HEK293 (cell line): ENCODE results near the gene EHMT1.

Experiments used
- CTCF ChIA-PET: fragments of 350-600 bp; formaldehyde crosslinking; extraction: SDS; loops from one replicate; lab custom pipeline; 2021; ENCODE audit warnings: antibody characterized with exemption; lab: Yijun Ruan, JAX
- POLR2A ChIA-PET: fragments of 300-600 bp; formaldehyde crosslinking; extraction: SDS; loops from one replicate; lab custom pipeline; 2020; ENCODE audit warnings: antibody characterized with exemption, inconsistent platforms; lab: Yijun Ruan, JAX
- H3K27ac ChIP-seq: fragments of 200-500 bp; sonication (Bioruptor generic); 2 replicates; pipeline ENCODE4 v1.5.1; 2014; ENCODE audit warnings: low read depth, low read length, control low read depth, inconsistent platforms; ENCODE audit errors: extremely low read depth
- H3K36me3 ChIP-seq, 2 experiments: fragments of 200-500 bp in 1 of 2; sonication (Bioruptor generic) in 1 of 2; 1 replicate in 1 of 2; 2 replicates in 1 of 2; pipeline ENCODE4 v1.5.1; 2014 to 2017; ENCODE audit warnings: inconsistent platforms in 2 of 2, low read length in 2 of 2; ENCODE audit not compliant: control insufficient read depth in 2 of 2, insufficient read depth in 1 of 2
- H3K4me1 ChIP-seq: fragments of 200-500 bp; sonication (Bioruptor generic); 2 replicates; pipeline ENCODE4 v1.5.1; 2014; ENCODE audit warnings: mild to moderate bottlenecking, low read length, inconsistent platforms; ENCODE audit not compliant: control insufficient read depth, insufficient read depth
- H3K4me3 ChIP-seq: 2 replicates; pipeline ENCODE4 v1.5.1; 2011; ENCODE audit warnings: low read depth, mild to moderate bottlenecking, control low read depth, low read length, moderate library complexity
- H3K9me3 ChIP-seq: fragments of 200-500 bp; sonication (Bioruptor generic); 2 replicates; pipeline ENCODE4 v1.5.1; 2014; ENCODE audit warnings: low read depth, low read length, inconsistent platforms; ENCODE audit not compliant: control insufficient read depth, insufficient read depth
- BCL11B ChIP-seq: fragments of 450-650 bp; formaldehyde crosslinking; IDR thresholded peaks from 2 replicates; pipeline ENCODE4 v1.5.1; 2016; ENCODE audit warnings: low read depth, missing biosample characterization, missing genetic modification characterization
- EGR2 ChIP-seq: fragments of 450-650 bp; formaldehyde crosslinking; IDR thresholded peaks from 2 replicates; pipeline ENCODE4 v1.5.1; 2016; ENCODE audit warnings: low read depth, missing biosample characterization, missing genetic modification characterization
- SETDB1 ChIP-seq: IDR thresholded peaks from one replicate; pipeline ENCODE4 v1.6.1; 2017; ENCODE audit warnings: mild to moderate bottlenecking, low read length, moderate library complexity, mixed read lengths; ENCODE audit not compliant: insufficient read length
- SP3 ChIP-seq: fragments of 450-650 bp; formaldehyde crosslinking; IDR thresholded peaks from 2 replicates; pipeline ENCODE4 v1.5.1; 2016; ENCODE audit warnings: missing biosample characterization, missing genetic modification characterization
- ZBTB1 ChIP-seq: fragments of 450-650 bp; formaldehyde crosslinking; IDR thresholded peaks from 2 replicates; pipeline ENCODE4 v1.5.1; 2016; ENCODE audit warnings: missing biosample characterization, missing genetic modification characterization
- ZFHX2 ChIP-seq: fragments of 450-650 bp; formaldehyde crosslinking; conservative IDR thresholded peaks from 2 replicates; pipeline ENCODE4 v1.5.1; 2016; ENCODE audit warnings: missing biosample characterization, missing genetic modification characterization
- ZFP69B ChIP-seq: fragments of 450-650 bp; formaldehyde crosslinking; IDR thresholded peaks from 2 replicates; pipeline ENCODE4 v1.5.1; 2016; ENCODE audit warnings: missing biosample characterization, missing genetic modification characterization
- ZNF174 ChIP-seq: fragments of 450-650 bp; formaldehyde crosslinking; IDR thresholded peaks from 2 replicates; pipeline ENCODE4 v1.5.0; 2017; ENCODE audit warnings: missing biosample characterization, mild to moderate bottlenecking, missing genetic modification characterization
- ZNF366 ChIP-seq: fragments of 450-650 bp; formaldehyde crosslinking; conservative IDR thresholded peaks from 2 replicates; pipeline ENCODE4 v1.5.1; 2016; ENCODE audit warnings: missing biosample characterization, missing genetic modification characterization
- ZNF560 ChIP-seq: fragments of 450-650 bp; formaldehyde crosslinking; IDR thresholded peaks from 2 replicates; pipeline ENCODE4 v1.5.1; 2017; ENCODE audit warnings: missing biosample characterization, missing genetic modification characterization, borderline replicate concordance
- ZNF561 ChIP-seq: fragments of 450-650 bp; IDR thresholded peaks from 2 replicates; pipeline ENCODE4 v1.5.1; 2018; ENCODE audit warnings: missing biosample characterization, missing genetic modification characterization, borderline replicate concordance
- ZNF571 ChIP-seq: fragments of 450-650 bp; formaldehyde crosslinking; IDR thresholded peaks from 2 replicates; pipeline ENCODE4 v1.5.0; 2017; ENCODE audit warnings: missing biosample characterization, missing genetic modification characterization
- ZNF623 ChIP-seq: fragments of 450-650 bp; formaldehyde crosslinking; IDR thresholded peaks from 2 replicates; pipeline ENCODE4 v1.5.1; 2016; ENCODE audit warnings: missing biosample characterization, missing genetic modification characterization
- ZNF785 ChIP-seq: fragments of 450-650 bp; formaldehyde crosslinking; IDR thresholded peaks from 2 replicates; pipeline ENCODE4 v1.5.1; 2016; ENCODE audit warnings: missing biosample characterization, missing genetic modification characterization
- TF ChIP-seq, protein P1 (sequence below): fragments of 450-650 bp; formaldehyde crosslinking; IDR thresholded peaks from 2 replicates; pipeline ENCODE4 v1.5.1; 2016; ENCODE audit warnings: missing biosample characterization, missing genetic modification characterization
- TF ChIP-seq, protein P2 (sequence below): fragments of 450-650 bp; formaldehyde crosslinking; IDR thresholded peaks from 2 replicates; pipeline ENCODE4 v1.5.1; 2017; ENCODE audit warnings: missing biosample characterization, missing genetic modification characterization
- TF ChIP-seq, protein P3 (sequence below): fragments of 450-650 bp; formaldehyde crosslinking; IDR thresholded peaks from 2 replicates; pipeline ENCODE4 v1.5.1; 2016; ENCODE audit warnings: missing biosample characterization, missing genetic modification characterization
- TF ChIP-seq, protein P4 (sequence below): fragments of 450-650 bp; formaldehyde crosslinking; IDR thresholded peaks from 2 replicates; pipeline ENCODE4 v1.5.1; 2016; ENCODE audit warnings: missing biosample characterization, missing genetic modification characterization, borderline replicate concordance
- TF ChIP-seq, protein P5 (sequence below): fragments of 450-650 bp; formaldehyde crosslinking; IDR thresholded peaks from 2 replicates; pipeline ENCODE4 v1.5.0; 2017; ENCODE audit warnings: missing biosample characterization, missing genetic modification characterization, borderline replicate concordance

The EHMT1 gene

GRCh38 chr9:137703842-137704508 lies 85.2 kb downstream of the EHMT1 start:
- ChIA-PET POLR2A (no interaction called here), CTCF (interaction anchor here (0.9 kb wide), 1 partner anchor 8 kb away, joined by 3 read pairs; no protein-coding TSS in a partner anchor)
- H3K4me1 ChIP-seq: no peaks in the 10 kb centered on the region
- H3K27ac ChIP-seq: no peak overlapping the region
- H3K4me3 ChIP-seq: no peak overlapping the region
- no peaks in the 10 kb centered on the region for H3K36me3 ChIP-seq
- no peaks in the 10 kb centered on the region for H3K9me3 ChIP-seq
- TF ChIP-seq EGR2 (peak; percentile 33; the same call in 1 of the 2 replicates), ZFHX2 (tag by site-specific recombination) (peak; percentile 27; the same call in 1 of the 2 replicates), ZNF560 (tag by site-specific recombination) (no peak)
- TF ChIP-seq, all 188 proteins: peak for 2

GRCh38 chr9:137705443-137705863 lies 86.6 kb downstream of the EHMT1 start:
- TF ChIP-seq, protein P1, sequence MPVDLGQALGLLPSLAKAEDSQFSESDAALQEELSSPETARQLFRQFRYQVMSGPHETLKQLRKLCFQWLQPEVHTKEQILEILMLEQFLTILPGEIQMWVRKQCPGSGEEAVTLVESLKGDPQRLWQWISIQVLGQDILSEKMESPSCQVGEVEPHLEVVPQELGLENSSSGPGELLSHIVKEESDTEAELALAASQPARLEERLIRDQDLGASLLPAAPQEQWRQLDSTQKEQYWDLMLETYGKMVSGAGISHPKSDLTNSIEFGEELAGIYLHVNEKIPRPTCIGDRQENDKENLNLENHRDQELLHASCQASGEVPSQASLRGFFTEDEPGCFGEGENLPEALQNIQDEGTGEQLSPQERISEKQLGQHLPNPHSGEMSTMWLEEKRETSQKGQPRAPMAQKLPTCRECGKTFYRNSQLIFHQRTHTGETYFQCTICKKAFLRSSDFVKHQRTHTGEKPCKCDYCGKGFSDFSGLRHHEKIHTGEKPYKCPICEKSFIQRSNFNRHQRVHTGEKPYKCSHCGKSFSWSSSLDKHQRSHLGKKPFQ (tag by site-specific recombination): no peak
- TF ChIP-seq, protein P2, sequence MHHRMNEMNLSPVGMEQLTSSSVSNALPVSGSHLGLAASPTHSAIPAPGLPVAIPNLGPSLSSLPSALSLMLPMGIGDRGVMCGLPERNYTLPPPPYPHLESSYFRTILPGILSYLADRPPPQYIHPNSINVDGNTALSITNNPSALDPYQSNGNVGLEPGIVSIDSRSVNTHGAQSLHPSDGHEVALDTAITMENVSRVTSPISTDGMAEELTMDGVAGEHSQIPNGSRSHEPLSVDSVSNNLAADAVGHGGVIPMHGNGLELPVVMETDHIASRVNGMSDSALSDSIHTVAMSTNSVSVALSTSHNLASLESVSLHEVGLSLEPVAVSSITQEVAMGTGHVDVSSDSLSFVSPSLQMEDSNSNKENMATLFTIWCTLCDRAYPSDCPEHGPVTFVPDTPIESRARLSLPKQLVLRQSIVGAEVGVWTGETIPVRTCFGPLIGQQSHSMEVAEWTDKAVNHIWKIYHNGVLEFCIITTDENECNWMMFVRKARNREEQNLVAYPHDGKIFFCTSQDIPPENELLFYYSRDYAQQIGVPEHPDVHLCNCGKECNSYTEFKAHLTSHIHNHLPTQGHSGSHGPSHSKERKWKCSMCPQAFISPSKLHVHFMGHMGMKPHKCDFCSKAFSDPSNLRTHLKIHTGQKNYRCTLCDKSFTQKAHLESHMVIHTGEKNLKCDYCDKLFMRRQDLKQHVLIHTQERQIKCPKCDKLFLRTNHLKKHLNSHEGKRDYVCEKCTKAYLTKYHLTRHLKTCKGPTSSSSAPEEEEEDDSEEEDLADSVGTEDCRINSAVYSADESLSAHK: no peak
- TF ChIP-seq, protein P3, sequence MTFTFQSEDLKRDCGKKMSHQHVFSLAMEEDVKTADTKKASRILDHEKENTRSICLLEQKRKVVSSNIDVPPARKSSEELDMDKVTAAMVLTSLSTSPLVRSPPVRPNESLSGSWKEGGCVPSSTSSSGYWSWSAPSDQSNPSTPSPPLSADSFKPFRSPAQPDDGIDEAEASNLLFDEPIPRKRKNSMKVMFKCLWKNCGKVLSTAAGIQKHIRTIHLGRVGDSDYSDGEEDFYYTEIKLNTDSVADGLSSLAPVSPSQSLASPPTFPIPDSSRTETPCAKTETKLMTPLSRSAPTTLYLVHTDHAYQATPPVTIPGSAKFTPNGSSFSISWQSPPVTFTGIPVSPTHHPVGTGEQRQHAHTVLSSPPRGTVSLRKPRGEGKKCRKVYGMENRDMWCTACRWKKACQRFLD (tag by site-specific recombination): no peak
- TF ChIP-seq ZBTB1 (tag by site-specific recombination) (no peak), SP3 (no peak), ZFP69B (no peak), BCL11B (tag by site-specific recombination) (no peak), ZNF366 (no peak), ZNF785 (tag by site-specific recombination) (no peak), ZNF623 (tag by site-specific recombination) (no peak), SETDB1 (no peak), ZNF561 (tag by site-specific recombination) (no peak), ZNF174 (tag by site-specific recombination) (no peak), ZNF571 (tag by site-specific recombination) (no peak)
- TF ChIP-seq, protein P4, sequence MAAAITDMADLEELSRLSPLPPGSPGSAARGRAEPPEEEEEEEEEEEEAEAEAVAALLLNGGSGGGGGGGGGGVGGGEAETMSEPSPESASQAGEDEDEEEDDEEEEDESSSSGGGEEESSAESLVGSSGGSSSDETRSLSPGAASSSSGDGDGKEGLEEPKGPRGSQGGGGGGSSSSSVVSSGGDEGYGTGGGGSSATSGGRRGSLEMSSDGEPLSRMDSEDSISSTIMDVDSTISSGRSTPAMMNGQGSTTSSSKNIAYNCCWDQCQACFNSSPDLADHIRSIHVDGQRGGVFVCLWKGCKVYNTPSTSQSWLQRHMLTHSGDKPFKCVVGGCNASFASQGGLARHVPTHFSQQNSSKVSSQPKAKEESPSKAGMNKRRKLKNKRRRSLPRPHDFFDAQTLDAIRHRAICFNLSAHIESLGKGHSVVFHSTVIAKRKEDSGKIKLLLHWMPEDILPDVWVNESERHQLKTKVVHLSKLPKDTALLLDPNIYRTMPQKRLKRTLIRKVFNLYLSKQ: no peak
- TF ChIP-seq, protein P5, sequence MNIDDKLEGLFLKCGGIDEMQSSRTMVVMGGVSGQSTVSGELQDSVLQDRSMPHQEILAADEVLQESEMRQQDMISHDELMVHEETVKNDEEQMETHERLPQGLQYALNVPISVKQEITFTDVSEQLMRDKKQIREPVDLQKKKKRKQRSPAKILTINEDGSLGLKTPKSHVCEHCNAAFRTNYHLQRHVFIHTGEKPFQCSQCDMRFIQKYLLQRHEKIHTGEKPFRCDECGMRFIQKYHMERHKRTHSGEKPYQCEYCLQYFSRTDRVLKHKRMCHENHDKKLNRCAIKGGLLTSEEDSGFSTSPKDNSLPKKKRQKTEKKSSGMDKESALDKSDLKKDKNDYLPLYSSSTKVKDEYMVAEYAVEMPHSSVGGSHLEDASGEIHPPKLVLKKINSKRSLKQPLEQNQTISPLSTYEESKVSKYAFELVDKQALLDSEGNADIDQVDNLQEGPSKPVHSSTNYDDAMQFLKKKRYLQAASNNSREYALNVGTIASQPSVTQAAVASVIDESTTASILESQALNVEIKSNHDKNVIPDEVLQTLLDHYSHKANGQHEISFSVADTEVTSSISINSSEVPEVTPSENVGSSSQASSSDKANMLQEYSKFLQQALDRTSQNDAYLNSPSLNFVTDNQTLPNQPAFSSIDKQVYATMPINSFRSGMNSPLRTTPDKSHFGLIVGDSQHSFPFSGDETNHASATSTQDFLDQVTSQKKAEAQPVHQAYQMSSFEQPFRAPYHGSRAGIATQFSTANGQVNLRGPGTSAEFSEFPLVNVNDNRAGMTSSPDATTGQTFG: no peak
- Histone ChIP-seq H3K4me3 (no peak overlapping the region), H3K9me3 (no peaks in the 10 kb centered on the region), H3K4me1 (no peaks in the 10 kb centered on the region), H3K36me3 (no peaks in the 10 kb centered on the region), H3K27ac (no peak overlapping the region)
- POLR2A ChIA-PET: no interaction called here
- CTCF ChIA-PET: no interaction called here
